Coronary artery (tissue), 2 donors: ENCODE data around the gene SLC5A9.

Experiments used
- DNase-seq: peaks from one replicate; pipeline ENCODE4 v3.0.0-alpha.2; 2017; ENCODE audit warnings: low spot score
- H3K27ac ChIP-seq, 2 donors: fragments of 200-600 bp; sonication (generic); one replicate each; pipeline ENCODE4 v1.5.1; 2016 to 2019
- H3K4me3 ChIP-seq: fragments of 200-600 bp; sonication (generic); 2 replicates; pipeline ENCODE4 v1.5.1; 2016; ENCODE audit warnings: mild to moderate bottlenecking, moderate library complexity
- TF ChIP-seq, protein P1 (sequence below): fragments of 200-600 bp; sonication (generic); IDR thresholded peaks from one replicate; pipeline ENCODE4 v1.5.1; 2019; ENCODE audit warnings: antibody characterized with exemption

SLC5A9 gene

DNA sequence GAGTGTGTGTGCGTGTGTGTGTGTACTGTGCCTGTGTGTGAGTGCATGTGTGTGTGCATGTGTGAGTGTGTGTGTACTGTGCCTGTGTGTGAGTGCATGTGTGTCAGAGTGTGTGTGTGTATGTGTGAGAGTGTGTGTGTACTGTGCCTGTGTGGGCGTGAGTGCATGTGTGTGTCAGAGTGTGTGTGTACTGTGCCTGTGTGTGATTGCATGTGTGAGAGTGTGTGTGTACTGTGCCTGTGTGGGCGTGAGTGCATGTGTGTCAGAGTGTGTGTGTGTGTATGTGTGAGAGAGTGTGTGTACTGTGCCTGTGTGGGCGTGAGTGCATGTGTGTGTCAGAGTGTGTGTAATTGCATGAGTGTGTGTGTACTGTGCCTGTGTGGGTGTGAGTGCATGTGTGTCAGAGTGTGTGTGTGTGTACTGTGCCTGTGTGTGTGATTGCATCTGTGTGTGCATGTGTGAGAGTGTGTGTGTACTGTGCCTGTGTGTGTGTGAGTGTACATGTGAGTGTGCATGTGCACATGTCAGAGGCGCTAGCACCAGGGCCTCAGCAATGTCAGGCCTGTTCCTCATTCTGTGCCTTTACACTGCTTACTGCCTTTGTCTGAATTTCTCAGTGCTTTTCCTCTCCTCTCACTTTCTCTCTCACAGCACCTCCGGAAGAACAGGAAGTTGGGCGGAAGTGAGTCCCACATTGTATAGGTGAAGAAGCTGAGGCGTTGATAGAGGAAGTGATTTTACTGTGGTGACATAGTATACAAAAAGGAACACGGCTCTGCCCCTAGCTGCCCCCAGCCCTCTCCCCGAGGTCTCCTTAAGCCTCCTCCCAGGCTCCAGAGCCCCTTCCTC is 4.9 kb downstream of the SLC5A9 start:
- no peak overlapping the region for H3K4me3 ChIP-seq
- TF ChIP-seq, protein P1, sequence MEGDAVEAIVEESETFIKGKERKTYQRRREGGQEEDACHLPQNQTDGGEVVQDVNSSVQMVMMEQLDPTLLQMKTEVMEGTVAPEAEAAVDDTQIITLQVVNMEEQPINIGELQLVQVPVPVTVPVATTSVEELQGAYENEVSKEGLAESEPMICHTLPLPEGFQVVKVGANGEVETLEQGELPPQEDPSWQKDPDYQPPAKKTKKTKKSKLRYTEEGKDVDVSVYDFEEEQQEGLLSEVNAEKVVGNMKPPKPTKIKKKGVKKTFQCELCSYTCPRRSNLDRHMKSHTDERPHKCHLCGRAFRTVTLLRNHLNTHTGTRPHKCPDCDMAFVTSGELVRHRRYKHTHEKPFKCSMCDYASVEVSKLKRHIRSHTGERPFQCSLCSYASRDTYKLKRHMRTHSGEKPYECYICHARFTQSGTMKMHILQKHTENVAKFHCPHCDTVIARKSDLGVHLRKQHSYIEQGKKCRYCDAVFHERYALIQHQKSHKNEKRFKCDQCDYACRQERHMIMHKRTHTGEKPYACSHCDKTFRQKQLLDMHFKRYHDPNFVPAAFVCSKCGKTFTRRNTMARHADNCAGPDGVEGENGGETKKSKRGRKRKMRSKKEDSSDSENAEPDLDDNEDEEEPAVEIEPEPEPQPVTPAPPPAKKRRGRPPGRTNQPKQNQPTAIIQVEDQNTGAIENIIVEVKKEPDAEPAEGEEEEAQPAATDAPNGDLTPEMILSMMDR: no peak
- no peak for DNase-seq
- H3K27ac ChIP-seq: no peak overlapping the region

DNA sequence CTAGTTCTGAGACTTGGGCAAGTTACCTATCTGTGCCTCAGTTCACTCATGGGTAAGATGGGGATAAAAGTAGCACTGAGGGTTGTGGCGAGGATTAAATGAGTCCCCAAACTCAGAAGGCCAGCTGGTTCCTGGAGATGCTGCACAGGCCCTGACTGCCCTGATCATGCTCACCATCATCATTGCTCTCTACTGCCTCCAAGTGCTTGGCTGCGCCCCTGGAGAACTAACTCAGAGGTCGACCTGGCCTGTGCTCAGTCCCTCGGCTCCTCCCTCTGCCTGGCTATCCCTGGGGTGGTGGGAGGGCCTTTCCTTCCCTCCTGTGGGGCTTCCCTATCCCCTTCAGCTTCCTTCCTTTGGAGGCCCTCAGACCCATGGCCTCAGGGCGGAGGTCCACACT is 5.6 kb downstream of the SLC5A9 start:
- TF ChIP-seq, protein P1: no peak
- H3K27ac ChIP-seq: no peak overlapping the region
- no peak overlapping the region for H3K4me3 ChIP-seq
- no peak for DNase-seq

DNA sequence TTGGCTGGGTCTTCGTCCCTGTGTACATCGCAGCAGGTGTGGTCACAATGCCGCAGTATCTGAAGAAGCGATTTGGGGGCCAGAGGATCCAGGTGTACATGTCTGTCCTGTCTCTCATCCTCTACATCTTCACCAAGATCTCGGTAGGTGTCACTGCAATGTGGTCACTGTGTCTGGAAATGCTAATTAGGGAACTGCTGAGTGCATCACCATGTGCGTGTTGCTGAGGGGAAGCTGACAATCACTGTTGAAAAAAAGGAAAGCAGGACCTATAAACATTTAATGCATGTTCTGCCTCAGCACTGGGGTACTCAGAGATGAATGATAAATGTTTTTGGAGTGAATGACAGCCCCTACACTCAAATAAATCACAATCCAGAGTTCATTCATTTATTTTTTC is 6.8 kb downstream of the SLC5A9 start:
- no peak overlapping the region for H3K27ac ChIP-seq
- TF ChIP-seq, protein P1: no peak
- DNase-seq: no peak

DNA sequence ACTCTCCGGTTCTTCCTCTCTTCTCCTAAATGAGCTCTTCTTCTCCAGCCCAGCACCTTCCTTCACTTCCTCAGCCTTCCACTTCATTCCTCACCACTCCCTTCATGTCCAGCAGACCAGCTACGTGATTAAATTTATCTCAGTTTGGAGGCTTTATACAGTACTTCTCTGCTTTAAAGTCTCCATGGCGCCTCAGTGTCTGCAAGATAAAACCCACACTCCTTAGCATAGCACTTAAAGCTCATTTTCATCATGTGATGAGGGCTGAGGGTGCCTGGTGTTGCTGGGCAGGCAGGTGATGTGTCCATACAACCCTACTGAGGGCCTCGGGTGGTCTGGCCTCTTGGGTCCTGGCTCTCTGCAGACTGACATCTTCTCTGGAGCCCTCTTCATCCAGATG is 7.7 kb downstream of the SLC5A9 start:
- TF ChIP-seq, protein P1: no peak
- H3K27ac ChIP-seq: no peak overlapping the region
- DNase-seq: no peak

More for the DNA sequence above, 6.8 kb downstream of the SLC5A9 start:
- no peak overlapping the region for H3K4me3 ChIP-seq

DNA sequence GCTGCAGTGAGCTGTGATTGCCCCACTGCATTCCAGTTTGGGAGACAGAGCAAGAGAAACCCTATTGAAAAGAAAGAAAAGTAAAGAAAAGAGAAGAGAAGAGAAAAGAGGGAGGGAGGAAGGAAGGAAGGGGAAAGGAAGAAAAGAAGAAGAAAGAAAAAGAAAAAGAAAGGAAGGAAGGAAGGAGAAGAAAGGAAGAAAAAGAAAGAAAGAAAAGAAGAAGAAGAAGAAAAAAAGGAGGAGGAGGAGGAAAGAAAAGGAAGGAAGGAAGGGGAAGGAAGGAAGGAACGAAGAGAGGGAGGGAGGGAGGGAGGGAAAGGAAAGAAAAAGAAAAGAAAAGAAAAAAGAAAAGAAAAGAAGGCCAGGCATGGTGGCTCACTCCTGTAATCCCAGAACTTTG is 10.2 kb downstream of the SLC5A9 start:
- no peak overlapping the region for H3K27ac ChIP-seq

More for the DNA sequence above, 7.7 kb downstream of the SLC5A9 start:
- H3K4me3 ChIP-seq: no peak overlapping the region

DNA sequence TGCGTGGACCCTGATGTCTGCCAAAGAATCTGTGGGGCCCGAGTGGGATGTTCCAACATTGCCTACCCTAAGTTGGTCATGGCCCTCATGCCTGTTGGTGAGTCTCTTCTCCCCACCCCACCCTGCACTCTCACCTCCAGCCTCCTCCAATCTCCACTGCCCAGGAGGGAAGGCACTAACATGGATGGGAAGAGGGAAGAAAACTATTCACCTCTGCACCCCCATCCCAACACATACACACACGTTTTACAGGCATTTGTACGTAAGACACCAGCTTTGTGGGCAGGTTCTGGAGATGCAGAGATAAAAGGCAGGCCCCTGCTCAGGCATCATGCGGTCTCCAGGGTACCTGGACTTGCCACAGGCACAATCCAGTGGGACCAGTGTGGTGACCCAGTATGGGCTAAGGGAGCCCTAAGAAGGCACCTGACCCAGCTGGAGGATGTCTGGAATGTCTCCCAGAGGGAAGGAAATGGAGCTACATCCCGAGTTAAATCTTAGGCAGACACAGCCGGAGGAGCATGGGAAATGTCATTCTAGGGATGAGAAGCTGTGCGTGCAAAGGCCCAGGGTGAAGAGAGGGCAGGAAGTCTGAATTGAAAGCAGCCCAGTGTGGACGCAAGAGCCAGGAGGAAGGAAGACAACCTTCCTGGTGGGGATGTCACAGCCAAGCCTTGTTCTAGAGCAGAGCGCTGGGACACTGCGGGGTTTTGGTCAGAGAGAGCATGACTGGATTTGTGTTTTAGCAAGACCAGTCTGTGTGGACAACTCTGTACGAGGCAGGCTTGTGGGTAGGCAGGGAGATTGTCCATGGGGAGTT is 11.4 kb downstream of the SLC5A9 start:
- DNase-seq: no peak
- H3K27ac ChIP-seq: no peak overlapping the region
- no peak overlapping the region for H3K4me3 ChIP-seq
- TF ChIP-seq, protein P1: no peak

More for the DNA sequence above, 10.2 kb downstream of the SLC5A9 start:
- H3K4me3 ChIP-seq: no peak overlapping the region
- TF ChIP-seq, protein P1: no peak
- no peak for DNase-seq
